Measurements from ENCODE around the gene MPHOSPH10. TPM values are rescaled to one million over a fixed set of nuclear protein-coding genes. Genes with fewer than 3 reads are reported as not detected.
A peak's percentile ranks its signal among the peaks of the same experiment; 100 is the strongest.
"Not testable (repeated sequence)": the region's sequence is repeated elsewhere in the genome, so short reads cannot be mapped to it uniquely, and the experiment has no call there.

The MPHOSPH10 gene, protein sequence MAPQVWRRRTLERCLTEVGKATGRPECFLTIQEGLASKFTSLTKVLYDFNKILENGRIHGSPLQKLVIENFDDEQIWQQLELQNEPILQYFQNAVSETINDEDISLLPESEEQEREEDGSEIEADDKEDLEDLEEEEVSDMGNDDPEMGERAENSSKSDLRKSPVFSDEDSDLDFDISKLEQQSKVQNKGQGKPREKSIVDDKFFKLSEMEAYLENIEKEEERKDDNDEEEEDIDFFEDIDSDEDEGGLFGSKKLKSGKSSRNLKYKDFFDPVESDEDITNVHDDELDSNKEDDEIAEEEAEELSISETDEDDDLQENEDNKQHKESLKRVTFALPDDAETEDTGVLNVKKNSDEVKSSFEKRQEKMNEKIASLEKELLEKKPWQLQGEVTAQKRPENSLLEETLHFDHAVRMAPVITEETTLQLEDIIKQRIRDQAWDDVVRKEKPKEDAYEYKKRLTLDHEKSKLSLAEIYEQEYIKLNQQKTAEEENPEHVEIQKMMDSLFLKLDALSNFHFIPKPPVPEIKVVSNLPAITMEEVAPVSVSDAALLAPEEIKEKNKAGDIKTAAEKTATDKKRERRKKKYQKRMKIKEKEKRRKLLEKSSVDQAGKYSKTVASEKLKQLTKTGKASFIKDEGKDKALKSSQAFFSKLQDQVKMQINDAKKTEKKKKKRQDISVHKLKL
- total RNA-seq (10 to 100 TPM; 28.2 to 58.9 (median 43.8) TPM), polyA plus RNA-seq (10 to 100 TPM; 24.4 to 34.5 TPM), total RNA-seq (45.5 reads per million, percentile 69 among the genes with 10 or more reads in this experiment)

DNA sequence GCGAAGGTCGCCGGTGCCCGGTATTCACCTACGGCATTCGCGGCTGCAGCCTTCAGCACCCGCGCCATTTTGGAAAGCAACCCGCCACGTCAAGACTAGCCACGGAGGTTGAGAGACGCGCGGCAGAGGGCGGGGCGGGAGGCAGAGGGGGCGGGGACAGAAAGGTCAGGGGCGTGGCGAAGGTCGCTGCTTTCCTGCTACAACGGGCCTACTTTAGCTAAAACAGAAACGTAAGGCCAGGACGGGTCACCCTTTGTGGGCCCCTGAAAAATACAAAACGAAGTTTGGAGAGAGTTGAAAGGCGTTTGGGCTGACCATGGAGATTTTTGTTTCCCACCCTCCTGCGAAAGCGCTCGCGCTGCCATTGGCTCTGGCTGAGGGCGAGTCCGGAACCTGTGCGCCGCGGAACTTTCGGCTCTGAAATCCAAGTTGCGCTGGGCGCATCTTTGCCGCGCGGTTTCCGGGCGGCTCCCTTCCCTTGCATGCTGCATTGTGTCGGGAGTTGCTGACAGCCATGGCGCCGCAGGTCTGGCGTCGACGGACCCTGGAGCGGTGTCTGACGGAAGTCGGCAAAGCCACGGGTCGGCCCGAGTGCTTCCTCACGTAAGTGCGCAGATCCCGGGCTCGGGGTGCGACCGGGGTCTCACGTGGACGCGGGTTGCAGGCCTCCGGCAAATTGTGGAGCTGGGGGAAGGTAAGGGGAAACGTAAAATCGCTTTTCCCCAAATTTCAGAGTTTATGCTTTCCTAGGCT lies at the start of gene MPHOSPH10, which contains the start of gene MCEE:
Gene MPHOSPH10, plus strand, starts transcription at position 483 of the 753 bp plus-strand sequence. Its CDS starts 32 bp downstream, at position 515.
Gene MCEE, minus strand, starts transcription at position 78 of the 753 bp plus-strand sequence. Its CDS starts 10 bp downstream, at position 68.
- H3K9me3 Mint-ChIP-seq = no peaks in the 10 kb centered on the region

GRCh38 chr2:71082402-71083252 lies 47.8 kb upstream of the MPHOSPH10 start:
- peaks cover 4 to 11% (median 7%) of the 10 kb centered on the region in 5 donors for H3K36me3 Mint-ChIP-seq
- no peak for DNase-seq

More for the DNA sequence above, at the start of gene MPHOSPH10, which contains the start of gene MCEE:
- Mint-ChIP-seq H3K4me1 (peaks cover 5 to 33% (median 26%) of the 10 kb centered on the region in 7 donors), H3K4me3 (no peak within 1 kb of the TSS), H3K27ac (peak within 1 kb of the TSS in 1 of 9 donors; percentile 45), H3K36me3 (peaks cover 0 to 10% (median 6%) of the 10 kb centered on the region in 5 donors), H3K27me3 (no peaks in the 10 kb centered on the region)
- Histone ChIP-seq H3K27ac (ENCODE audit: low read depth, low read length) (peak within 1 kb of the TSS; percentile 87), H3K4me3 (ENCODE audit: low read length) (peak within 1 kb of the TSS; percentile 74), H3K36me3 (ENCODE audit: control insufficient read depth in 2 of 3, insufficient read depth in 3 of 3, low read length in 3 of 3) (peaks cover 4 to 19% (median 13%) of the 10 kb centered on the region in 3 experiments), H3K27me3 (ENCODE audit: control insufficient read depth in 2 of 2, insufficient read depth in 2 of 2, low read length in 2 of 2) (no peaks in the 10 kb centered on the region), H3K4me1 (ENCODE audit: control insufficient read depth in 2 of 2, insufficient read depth in 2 of 2, low read length in 2 of 2) (peaks cover 21 to 22% of the 10 kb centered on the region in 2 donors), H3K9me3 (ENCODE audit: control insufficient read depth in 2 of 3, low read length in 3 of 3) (no peaks in the 10 kb centered on the region)
- DNase-seq (peak; percentile 81 to 91 (median 89)), ATAC-seq (peak; percentile 95)
- POLR2A ChIA-PET = interaction anchor here (0.5 to 6.0 kb wide), 13 partner anchors 9 to 837 kb away, joined by 3 to 114 read pairs (median 4); partner anchors contain the start of genes NAGK, PAIP2B, SNRPG and ZNF638
- intact Hi-C loops (cut with micrococcal nuclease) = loop anchor here (1.0 to 5.0 kb wide), 12 partner anchors 30 to 1941 kb away; partner anchors contain the start of genes NAGK (in 2 of the 2), PAIP2B (in 2 of the 2), C2orf42 (in 1 of the 2) and FAM136A (in 1 of the 2)
- CTCF ChIA-PET = interaction anchor here (0.8 to 1.9 kb wide), 2 partner anchors 60 to 97 kb away, joined by 4 to 5 read pairs; partner anchors contain the start of gene PAIP2B

DNA sequence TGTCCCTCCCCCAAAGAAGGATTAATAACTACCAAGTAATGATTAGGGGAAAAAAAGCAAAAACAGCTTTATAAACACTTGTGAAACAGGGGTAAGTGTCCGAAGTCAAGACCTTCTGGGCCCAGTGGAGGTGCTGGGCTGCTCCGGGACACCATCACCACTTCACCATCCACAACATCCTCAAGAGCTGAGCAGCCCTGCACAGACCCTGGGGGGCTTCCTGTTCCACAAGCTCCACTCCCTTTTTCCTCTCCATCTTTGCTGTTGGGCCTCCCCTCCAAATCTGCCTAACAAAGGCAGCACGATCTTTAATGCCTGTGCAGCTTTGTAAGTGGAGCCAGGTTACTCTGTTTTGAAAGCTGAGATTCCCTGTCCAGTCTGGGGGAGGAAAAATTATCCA lies 47.1 kb upstream of the MPHOSPH10 start:
- H3K27me3 ChIP-seq (ENCODE audit: control insufficient read depth in 2 of 2, insufficient read depth in 2 of 2, low read length in 2 of 2); H3K9me3 ChIP-seq (ENCODE audit: control insufficient read depth in 2 of 3, low read length in 3 of 3); H3K4me3 ChIP-seq (ENCODE audit: low read length); intact Hi-C loops (cut with micrococcal nuclease); H3K27ac ChIP-seq (ENCODE audit: low read depth, low read length); DNase-seq; H3K9me3 Mint-ChIP-seq; CTCF ChIA-PET; ATAC-seq; H3K36me3 Mint-ChIP-seq; H3K4me3 Mint-ChIP-seq; H3K36me3 ChIP-seq (ENCODE audit: control insufficient read depth in 2 of 3, insufficient read depth in 3 of 3, low read length in 3 of 3); H3K4me1 ChIP-seq (ENCODE audit: control insufficient read depth in 2 of 2, insufficient read depth in 2 of 2, low read length in 2 of 2): not testable (repeated sequence)
- POLR2A ChIA-PET = interaction anchor here (1.5 to 2.0 kb wide), 2 partner anchors 12 to 15 kb away, joined by 6 to 22 read pairs; partner anchors contain the start of gene NAGK
- Mint-ChIP-seq H3K27ac (peak overlapping the region in 2 of 9 donors; percentile 72 to 79), H3K4me1 (peaks cover 2 to 20% (median 14%) of the 10 kb centered on the region in 7 donors), H3K27me3 (peaks cover 0 to 14% (median 6%) of the 10 kb centered on the region in 5 donors)

More at GRCh38 chr2:71082402-71083252, 47.8 kb upstream of the MPHOSPH10 start:
- ChIA-PET POLR2A (interaction anchor here (0.6 to 2.0 kb wide), 4 partner anchors 11 to 20 kb away, joined by 5 to 11 read pairs (median 6); partner anchors contain the start of gene NAGK), CTCF (interaction anchor here (1.5 kb wide), 1 partner anchor 11 kb away, joined by 3 read pairs; no protein-coding TSS in a partner anchor)
- Mint-ChIP-seq H3K9me3 (no peaks in the 10 kb centered on the region), H3K4me3 (peak overlapping the region in 4 of 10 donors; percentile 3 to 45 (median 14)), H3K27ac (peak overlapping the region in 5 of 9 donors; percentile 11 to 79 (median 72)), H3K4me1 (peaks cover 2 to 20% (median 14%) of the 10 kb centered on the region in 7 donors), H3K27me3 (peaks cover 0 to 11% (median 6%) of the 10 kb centered on the region in 5 donors)
- no peaks in the 10 kb centered on the region for H3K27me3 ChIP-seq (ENCODE audit: control insufficient read depth in 2 of 2, insufficient read depth in 2 of 2, low read length in 2 of 2)
- H3K36me3 ChIP-seq (ENCODE audit: control insufficient read depth in 2 of 3, insufficient read depth in 3 of 3, low read length in 3 of 3) = peaks cover 0 to 16% (median 2%) of the 10 kb centered on the region in 3 experiments
- intact Hi-C loops (cut with micrococcal nuclease) = no loop called here
- ATAC-seq = no peak
- no peak overlapping the region for H3K4me3 ChIP-seq (ENCODE audit: low read length)
- peaks cover 5 to 6% of the 10 kb centered on the region in 2 donors for H3K4me1 ChIP-seq (ENCODE audit: control insufficient read depth in 2 of 2, insufficient read depth in 2 of 2, low read length in 2 of 2)
- no peaks in the 10 kb centered on the region for H3K9me3 ChIP-seq (ENCODE audit: control insufficient read depth in 2 of 3, low read length in 3 of 3)
- no peak overlapping the region for H3K27ac ChIP-seq (ENCODE audit: low read depth, low read length)

DNA sequence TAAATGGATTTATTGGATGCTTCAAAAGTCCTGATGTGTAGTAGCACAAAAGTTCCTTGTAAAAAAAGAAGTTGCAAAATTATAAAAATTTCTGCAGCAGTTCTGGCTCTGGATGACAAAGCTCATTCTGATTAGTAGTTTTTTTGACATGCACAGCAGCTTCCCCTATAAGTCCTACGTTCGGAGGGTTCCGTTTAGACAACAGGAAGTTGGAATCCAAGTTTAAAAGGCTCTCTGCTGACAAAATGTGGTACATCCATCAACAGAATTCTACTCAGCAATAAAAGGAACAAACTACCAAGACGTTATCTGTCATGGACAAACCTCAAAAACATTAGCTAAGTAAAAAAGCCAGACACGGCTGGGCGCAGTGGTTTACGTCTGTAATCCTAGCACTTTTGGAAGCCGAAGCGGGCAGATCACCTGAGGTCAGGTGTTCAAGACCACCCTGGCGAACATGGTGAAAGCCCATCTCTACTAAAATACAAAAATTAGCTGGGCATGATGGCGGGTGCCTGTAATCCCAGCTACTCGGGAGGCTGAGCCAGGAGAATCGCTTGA lies 46.6 kb upstream of the MPHOSPH10 start:
- H3K36me3 Mint-ChIP-seq; H3K27ac ChIP-seq (ENCODE audit: low read depth, low read length); H3K36me3 ChIP-seq (ENCODE audit: control insufficient read depth in 2 of 3, insufficient read depth in 3 of 3, low read length in 3 of 3); DNase-seq; H3K4me1 ChIP-seq (ENCODE audit: control insufficient read depth in 2 of 2, insufficient read depth in 2 of 2, low read length in 2 of 2); H3K9me3 ChIP-seq (ENCODE audit: control insufficient read depth in 2 of 3, low read length in 3 of 3); intact Hi-C loops (cut with micrococcal nuclease); H3K9me3 Mint-ChIP-seq; H3K27me3 ChIP-seq (ENCODE audit: control insufficient read depth in 2 of 2, insufficient read depth in 2 of 2, low read length in 2 of 2): not testable (repeated sequence)
- ChIA-PET POLR2A (interaction anchor here (1.5 to 2.0 kb wide), 2 partner anchors 12 to 15 kb away, joined by 6 to 22 read pairs; partner anchors contain the start of gene NAGK), CTCF (interaction anchor here (0.7 to 1.0 kb wide), 2 partner anchors 16 to 107 kb away, joined by 3 to 4 read pairs; no protein-coding TSS in a partner anchor)
- peak; percentile 80 for ATAC-seq
- Mint-ChIP-seq H3K4me3 (peak overlapping the region in 9 of 10 donors; percentile 59 to 83 (median 73)), H3K27me3 (peaks cover 0 to 17% (median 6%) of the 10 kb centered on the region in 5 donors), H3K27ac (peak overlapping the region in 7 of 9 donors; percentile 14 to 75 (median 67)), H3K4me1 (peaks cover 2 to 20% (median 14%) of the 10 kb centered on the region in 7 donors)
- peak overlapping the region; percentile 42 for H3K4me3 ChIP-seq (ENCODE audit: low read length)

DNA sequence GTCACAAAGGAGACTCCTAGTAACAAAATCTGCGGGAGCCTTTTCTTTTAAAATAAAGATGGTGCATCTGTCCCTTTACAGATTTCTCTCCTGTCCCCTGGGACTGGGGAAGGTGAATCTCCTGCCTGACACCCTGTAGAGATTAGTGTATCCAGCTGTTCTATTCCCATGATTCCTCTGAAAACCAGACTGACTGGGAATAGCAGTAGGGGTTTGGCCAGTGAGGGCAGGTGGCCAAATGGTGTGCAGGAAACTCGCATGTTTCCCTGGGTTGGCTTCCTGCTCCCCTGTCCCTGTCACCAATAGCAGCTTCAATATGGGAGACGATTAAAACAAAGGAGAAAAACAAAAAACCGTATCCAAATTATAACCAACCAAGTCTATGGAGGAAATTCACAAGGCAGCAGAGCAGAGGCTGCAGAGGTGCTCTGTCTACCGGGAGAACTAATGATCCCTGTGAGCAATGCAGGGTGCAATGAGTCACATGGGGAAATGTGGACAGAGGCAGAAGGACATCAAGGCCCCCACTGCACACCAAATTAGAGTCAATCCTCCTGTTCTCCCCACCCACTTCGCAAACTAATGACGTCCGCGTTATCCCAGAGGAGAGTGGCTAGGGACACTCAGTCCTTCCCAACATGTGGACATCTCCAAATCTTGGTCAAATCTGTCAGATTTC lies 45.0 kb upstream of the MPHOSPH10 start:
- H3K36me3 ChIP-seq (ENCODE audit: control insufficient read depth in 2 of 3, insufficient read depth in 3 of 3, low read length in 3 of 3); H3K4me1 ChIP-seq (ENCODE audit: control insufficient read depth in 2 of 2, insufficient read depth in 2 of 2, low read length in 2 of 2); ATAC-seq; H3K4me3 Mint-ChIP-seq; H3K27me3 ChIP-seq (ENCODE audit: control insufficient read depth in 2 of 2, insufficient read depth in 2 of 2, low read length in 2 of 2); CTCF ChIA-PET; H3K9me3 ChIP-seq (ENCODE audit: control insufficient read depth in 2 of 3, low read length in 3 of 3); POLR2A ChIA-PET; H3K27ac ChIP-seq (ENCODE audit: low read depth, low read length); H3K4me3 ChIP-seq (ENCODE audit: low read length); DNase-seq; H3K36me3 Mint-ChIP-seq; H3K9me3 Mint-ChIP-seq; intact Hi-C loops (cut with micrococcal nuclease): not testable (repeated sequence)
- H3K27me3 Mint-ChIP-seq = peaks cover 8 to 24% (median 14%) of the 10 kb centered on the region in 5 donors
- H3K4me1 Mint-ChIP-seq = peaks cover 2 to 20% (median 14%) of the 10 kb centered on the region in 7 donors
- H3K27ac Mint-ChIP-seq = peak overlapping the region in 1 of 9 donors; percentile 23
